GM19467 (cell line): Measurements from ENCODE around the gene C14orf132.

Source experiments
- ATAC-seq: cut with Tn5 transposase; IDR thresholded peaks from one replicate; pipeline ENCODE4 v1.9.1; 2021; ENCODE audit warnings: mild to moderate bottlenecking, moderate library complexity; ENCODE audit not compliant: unreplicated experiment

C14orf132 gene

GRCh38 chr14:96039633-96040311 is 610 bp downstream of the C14orf132 start:
- no peak for ATAC-seq

GRCh38 chr14:96040828-96041371 is 1.7 kb downstream of the C14orf132 start:
- ATAC-seq: no peak

GRCh38 chr14:96042248-96042930 is 3.2 kb downstream of the C14orf132 start:
- no peak for ATAC-seq

- ATAC-seq: no peak
Measured at GRCh38 chr14:96046630-96047029, 7.5 kb downstream of the C14orf132 start.

- no peak for ATAC-seq
Measured at GRCh38 chr14:96047101-96047500, 7.9 kb downstream of the C14orf132 start.

GRCh38 chr14:96049932-96050331 is 10.8 kb downstream of the C14orf132 start:
- ATAC-seq: no peak

GRCh38 chr14:96050482-96050881 is 11.3 kb downstream of the C14orf132 start:
- ATAC-seq: no peak

GRCh38 chr14:96051231-96051630 is 12.1 kb downstream of the C14orf132 start:
- ATAC-seq: no peak

GRCh38 chr14:96051642-96052540 is 12.7 kb downstream of the C14orf132 start:
- no peak for ATAC-seq

- no peak for ATAC-seq
Measured at GRCh38 chr14:96052541-96053247, 13.5 kb downstream of the C14orf132 start.

- no peak for ATAC-seq
Measured at GRCh38 chr14:96053248-96053599, 14.1 kb downstream of the C14orf132 start.

GRCh38 chr14:96053600-96054381 is 14.6 kb downstream of the C14orf132 start:
- ATAC-seq: no peak

- ATAC-seq: no peak
Measured at GRCh38 chr14:96054661-96055060, 15.5 kb downstream of the C14orf132 start.

GRCh38 chr14:96055065-96055752 is 16.0 kb downstream of the C14orf132 start:
- ATAC-seq: no peak

GRCh38 chr14:96055753-96056508 is 16.8 kb downstream of the C14orf132 start:
- no peak for ATAC-seq

- no peak for ATAC-seq
Measured at GRCh38 chr14:96056509-96057422, 17.6 kb downstream of the C14orf132 start.

GRCh38 chr14:96057738-96058137 is 18.6 kb downstream of the C14orf132 start:
- no peak for ATAC-seq
